A549 (cell line): ENCODE measurements around the gene C6orf132. TPM values are rescaled to one million over a fixed set of nuclear protein-coding genes. Genes with fewer than 3 reads are reported as not detected.
A peak's percentile ranks its signal among the peaks of the same experiment; 100 is the strongest.

ENCODE experiments used
- ATAC-seq, 2 experiments: fragments of 200-7000 bp in 1 of 2; fragments of >200 bp in 1 of 2; cut with Nextera tagmentation in 1 of 2; cut with Tn5 transposase in 1 of 2; 3 replicates each; pipeline versions ENCODE4 v1.8.0 to v1.9.1; 2018 to 2020; ENCODE audit warnings: mild to moderate bottlenecking in 1 of 2, moderate library complexity in 1 of 2
- CTCF ChIA-PET: fragments of 300-600 bp; sonication (Branson Sonifier 250); formaldehyde crosslinking; extraction: SDS; loops from one replicate; lab custom pipeline; 2021; ENCODE audit warnings: antibody characterized with exemption, inconsistent platforms; lab: Yijun Ruan, JAX
- POLR2A ChIA-PET: fragments of 350-600 bp; formaldehyde crosslinking; extraction: SDS; loops from one replicate; lab custom pipeline; 2021; ENCODE audit warnings: antibody characterized with exemption, inconsistent platforms; lab: Yijun Ruan, JAX
- DNase-seq, 2 experiments: peaks; one replicate each; pipeline versions ENCODE4 v3.0.0 to v3.0.0-alpha.2; 2011 to 2016; ENCODE audit warnings: low read depth in 1 of 2, low spot score in 1 of 2
- FAIRE-seq: peaks from 2 replicates; lab custom pipeline; 2011; peaks lifted over from hg19 to GRCh38; lab: Jason Lieb, UNC
- H3K27ac ChIP-seq, 2 experiments: fragments of >200 bp; sonication (Bioruptor Twin); formaldehyde crosslinking; 3 replicates each; pipeline ENCODE4 v1.5.1; 2016 to 2017
- H3K4me1 ChIP-seq: fragments of >200 bp; sonication (Bioruptor Twin); formaldehyde crosslinking; 3 replicates; pipeline ENCODE4 v1.6.1; 2016
- H3K4me2 ChIP-seq: fragments of >200 bp; sonication (Bioruptor Twin); formaldehyde crosslinking; 3 replicates; pipeline ENCODE4 v1.6.1; 2016
- H3K4me3 ChIP-seq: fragments of >200 bp; sonication (Bioruptor Twin); formaldehyde crosslinking; 3 replicates; pipeline ENCODE4 v1.5.1; 2016
- H3K9me3 ChIP-seq: fragments of >200 bp; sonication (Bioruptor Twin); formaldehyde crosslinking; 3 replicates; pipeline ENCODE4 v1.6.1; 2016
- CBX8 ChIP-seq: fragments of 200-600 bp; sonication (generic); IDR thresholded peaks from 2 replicates; pipeline ENCODE4 v1.6.1; 2016
- CHD2 ChIP-seq: fragments of 150-350 bp; IDR thresholded peaks from 2 replicates; pipeline ENCODE4 v1.6.1; 2014; ENCODE audit warnings: low read length; ENCODE audit not compliant: partially characterized antibody
- CHD4 ChIP-seq: fragments of 200-600 bp; sonication (generic); IDR thresholded peaks from 2 replicates; pipeline ENCODE4 v1.6.1; 2016; ENCODE audit warnings: antibody characterized with exemption, mild to moderate bottlenecking, borderline replicate concordance
- ESRRA ChIP-seq: fragments of 150-350 bp; IDR thresholded peaks from 2 replicates; pipeline ENCODE4 v1.6.1; 2014; ENCODE audit warnings: mild to moderate bottlenecking, low read length, borderline replicate concordance
- FOSB ChIP-seq: fragments of 250-450 bp; sonication (Bioruptor Pico); IDR thresholded peaks from 2 replicates; pipeline ENCODE4 v1.5.0; 2020; ENCODE audit warnings: mild to moderate bottlenecking, moderate library complexity
- FOSL2 ChIP-seq, 2 experiments: fragments of 450-650 bp in 1 of 2; fragments of >200 bp in 1 of 2; sonication (Bioruptor Twin) in 1 of 2; formaldehyde crosslinking; IDR thresholded peaks; 2 replicates each; pipeline versions ENCODE4 v1.5.0 to v1.6.1; 2016 to 2020; ENCODE audit warnings: mild to moderate bottlenecking in 1 of 2, moderate library complexity in 1 of 2
- FOXS1 ChIP-seq: fragments of 250-450 bp; sonication (Bioruptor Pico); IDR thresholded peaks from 2 replicates; pipeline ENCODE4 v1.5.0; 2020; ENCODE audit warnings: mild to moderate bottlenecking, moderate library complexity
- HEYL ChIP-seq: fragments of 250-450 bp; sonication (Bioruptor Pico); IDR thresholded peaks from 2 replicates; pipeline ENCODE4 v1.8.0; 2021; ENCODE audit warnings: mild to moderate bottlenecking, moderate library complexity
- HOXA7 ChIP-seq: fragments of 250-450 bp; sonication (Bioruptor Pico); IDR thresholded peaks from 2 replicates; pipeline ENCODE4 v1.5.0; 2020; ENCODE audit warnings: mild to moderate bottlenecking, moderate library complexity
- HOXB5 ChIP-seq: fragments of 250-450 bp; sonication (Bioruptor Pico); IDR thresholded peaks from 2 replicates; pipeline ENCODE4 v1.5.0; 2020; ENCODE audit warnings: mild to moderate bottlenecking, moderate library complexity
- JUN ChIP-seq, 2 experiments: fragments of >200 bp; sonication (Bioruptor Twin); formaldehyde crosslinking; IDR thresholded peaks; 2 replicates in 1 of 2; 3 replicates in 1 of 2; pipeline ENCODE4 v1.6.1; 2016 to 2017
- JUNB ChIP-seq: fragments of >200 bp; sonication (Bioruptor Twin); formaldehyde crosslinking; IDR thresholded peaks from 2 replicates; pipeline ENCODE4 v1.6.1; 2016
- KDM5A ChIP-seq: fragments of 200-600 bp; sonication (generic); IDR thresholded peaks from 2 replicates; pipeline ENCODE4 v1.6.1; 2016; ENCODE audit warnings: antibody characterized with exemption, mild to moderate bottlenecking
- MAZ ChIP-seq: fragments of 150-350 bp; IDR thresholded peaks from 2 replicates; pipeline ENCODE4 v1.6.1; 2014; ENCODE audit warnings: antibody characterized with exemption, low read depth, low read length, borderline replicate concordance
- NFE2L2 ChIP-seq: fragments of 150-350 bp; conservative IDR thresholded peaks from 2 replicates; pipeline ENCODE4 v1.6.1; 2014; ENCODE audit warnings: low read length
- NPAS2 ChIP-seq: fragments of 250-450 bp; sonication (Bioruptor Pico); IDR thresholded peaks from 2 replicates; pipeline ENCODE4 v1.8.0; 2022; ENCODE audit warnings: mild to moderate bottlenecking, moderate library complexity, borderline replicate concordance
- PHF8 ChIP-seq: fragments of 200-600 bp; sonication (generic); IDR thresholded peaks from 2 replicates; pipeline ENCODE4 v1.6.1; 2016; ENCODE audit warnings: low read depth, mild to moderate bottlenecking, antibody characterized with exemption, moderate library complexity, borderline replicate concordance
- POLR2A ChIP-seq: IDR thresholded peaks from 2 replicates; pipeline ENCODE4 v1.6.1; 2012; ENCODE audit warnings: mild to moderate bottlenecking, low read length
- RAD21 ChIP-seq, 2 experiments: fragments of >200 bp in 1 of 2; sonication (Bioruptor Twin) in 1 of 2; formaldehyde crosslinking in 1 of 2; IDR thresholded peaks in 1 of 2; conservative IDR thresholded peaks in 1 of 2; 2 replicates in 1 of 2; 3 replicates in 1 of 2; pipeline ENCODE4 v1.6.1; 2012 to 2018; ENCODE audit warnings: inconsistent platforms in 1 of 2
- RNF2 ChIP-seq: fragments of 200-600 bp; sonication (generic); IDR thresholded peaks from 2 replicates; pipeline ENCODE4 v1.6.1; 2016; ENCODE audit warnings: low read depth, mild to moderate bottlenecking, antibody characterized with exemption, moderate library complexity, borderline replicate concordance
- SMC3 ChIP-seq: fragments of >200 bp; sonication (Bioruptor Twin); formaldehyde crosslinking; IDR thresholded peaks from 3 replicates; pipeline ENCODE4 v1.6.1; 2018; ENCODE audit warnings: inconsistent platforms
- TFCP2L1 ChIP-seq: fragments of 250-450 bp; sonication (Bioruptor Pico); IDR thresholded peaks from 2 replicates; pipeline ENCODE4 v1.5.0; 2021; ENCODE audit warnings: mild to moderate bottlenecking
- TP53 ChIP-seq: fragments of 250-450 bp; sonication (Bioruptor Pico); IDR thresholded peaks from 2 replicates; pipeline ENCODE4 v1.5.0; 2021; ENCODE audit warnings: mild to moderate bottlenecking, moderate library complexity
- ZSCAN20 ChIP-seq: fragments of 250-450 bp; sonication (Bioruptor Pico); IDR thresholded peaks from 2 replicates; pipeline ENCODE4 v1.8.0; 2022; ENCODE audit warnings: mild to moderate bottlenecking, moderate library complexity
- WGBS: methylation state at CpG from one replicate; pipeline ENCODE4 v1.1.6; 2017; ENCODE audit errors: missing lambda C conversion rate; 5-methylcytosine and 5-hydroxymethylcytosine counted together
- polyA plus RNA-seq, 4 experiments: library from polyadenylated mRNA; depleted of rRNA in 3 of 4; stranded (reverse); fragments of >200 nt; fragmentation: RNase III in 1 of 4; extraction: RNeasy Plus Mini Kit Qiagen cat#74134 plus additional on column Dnase treatment in 1 of 4; gene quantifications; 2 replicates in 3 of 4; 3 replicates in 1 of 4; pipeline ENCODE4 v1.2.3, GENCODE V29; 2011 to 2017
- TF ChIP-seq, protein P1 (sequence below): IDR thresholded peaks from 2 replicates; pipeline ENCODE4 v1.6.1; 2012
- TF ChIP-seq, protein P2 (sequence below): fragments of 450-650 bp; IDR thresholded peaks from 2 replicates; pipeline ENCODE4 v1.6.1; 2014; ENCODE audit warnings: antibody characterized with exemption
- TF ChIP-seq, protein P3 (sequence below): IDR thresholded peaks from 2 replicates; pipeline ENCODE4 v1.6.1; 2012
- TF ChIP-seq, protein P4 (sequence below): fragments of 200-600 bp; sonication (generic); IDR thresholded peaks from 2 replicates; pipeline ENCODE4 v1.6.1; 2016; ENCODE audit warnings: antibody characterized with exemption, mild to moderate bottlenecking, moderate library complexity
- TF ChIP-seq, protein P5 (sequence below): fragments of 250-450 bp; sonication (Bioruptor Pico); IDR thresholded peaks from 2 replicates; pipeline ENCODE4 v1.5.0; 2020; ENCODE audit warnings: low read depth, mild to moderate bottlenecking, moderate library complexity

The C6orf132 gene
- polyA plus RNA-seq, 2 of the 4 experiments (the other 2 are of a cell fraction), result 0.44 to 1.1 TPM

DNA sequence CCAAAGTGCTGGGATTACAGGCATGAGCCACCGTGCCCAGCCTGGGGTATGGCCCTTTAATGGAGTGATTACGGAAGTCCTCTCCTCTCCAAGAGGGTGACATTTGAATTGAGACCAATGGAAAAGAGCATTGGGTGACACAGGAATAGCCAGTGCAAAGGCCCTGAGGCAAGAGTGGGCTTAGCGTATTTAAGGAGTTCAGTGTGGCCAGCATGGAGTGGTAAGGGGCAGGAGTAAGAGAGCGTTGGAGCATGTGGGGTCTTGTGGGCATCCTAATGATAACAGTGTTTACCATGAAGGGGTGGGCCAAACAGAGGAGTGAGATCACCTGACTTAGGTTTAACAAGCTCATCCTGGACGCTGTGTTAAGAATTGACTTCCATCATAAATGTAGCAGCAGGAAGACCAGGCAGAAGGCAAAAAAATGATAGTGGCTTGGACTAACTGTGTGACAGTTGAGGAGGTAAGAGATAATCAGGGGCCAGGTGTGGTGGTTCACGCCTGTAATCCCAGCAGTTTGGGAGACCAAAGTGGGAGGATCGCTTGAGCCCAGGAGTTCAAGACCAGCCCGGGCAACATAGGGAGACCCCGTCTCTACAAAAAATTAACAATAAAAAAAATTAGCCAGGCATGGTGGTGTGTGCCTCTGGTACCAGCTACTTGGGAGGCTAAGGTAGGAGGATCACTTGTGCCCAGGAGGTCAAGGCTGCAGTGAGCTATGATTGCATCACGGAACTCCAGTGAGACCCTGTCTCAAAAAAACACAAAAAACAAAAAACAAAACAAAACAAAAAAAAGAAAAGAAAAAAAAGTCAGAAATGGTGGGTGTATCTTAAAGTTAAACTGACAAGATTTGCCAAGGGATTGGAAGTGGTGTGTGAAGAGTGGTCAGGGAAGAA is 51.4 kb downstream of the C6orf132 start:
- Histone ChIP-seq H3K27ac (no peak overlapping the region), H3K4me3 (no peak overlapping the region), H3K9me3 (no peaks in the 10 kb centered on the region), H3K4me1 (peaks cover 33% of the 10 kb centered on the region), H3K4me2 (no peak overlapping the region)
- ChIA-PET POLR2A (no interaction called here), CTCF (interaction anchor here (1.0 to 3.2 kb wide), 4 partner anchors 8 to 123 kb away, joined by 3 to 14 read pairs (median 4); no protein-coding TSS in a partner anchor)
- FAIRE-seq, result no peak
- no peak for ATAC-seq
- WGBS, result 85% methylated on average over 10 of the region's 10 CpGs
- no peak for DNase-seq
- TF ChIP-seq TP53 (CRISPR knock-in tag) (no peak), CHD4 (no peak), KDM5A (no peak), RNF2 (no peak), FOSB (no peak), NPAS2 (CRISPR knock-in tag) (no peak), MAZ (no peak), SMC3 (no peak), ZSCAN20 (no peak), FOSL2 (IDR thresholded peaks at IDR 0.05) (no peak), FOSL2 (CRISPR knock-in tag; IDR thresholded peaks at IDR 0.05) (no peak), CHD2 (no peak), CBX8 (no peak), HEYL (CRISPR knock-in tag) (no peak), FOXS1 (CRISPR knock-in tag) (no peak), POLR2A (no peak), JUNB (no peak), NFE2L2 (no peak)
- TF ChIP-seq, protein P1, sequence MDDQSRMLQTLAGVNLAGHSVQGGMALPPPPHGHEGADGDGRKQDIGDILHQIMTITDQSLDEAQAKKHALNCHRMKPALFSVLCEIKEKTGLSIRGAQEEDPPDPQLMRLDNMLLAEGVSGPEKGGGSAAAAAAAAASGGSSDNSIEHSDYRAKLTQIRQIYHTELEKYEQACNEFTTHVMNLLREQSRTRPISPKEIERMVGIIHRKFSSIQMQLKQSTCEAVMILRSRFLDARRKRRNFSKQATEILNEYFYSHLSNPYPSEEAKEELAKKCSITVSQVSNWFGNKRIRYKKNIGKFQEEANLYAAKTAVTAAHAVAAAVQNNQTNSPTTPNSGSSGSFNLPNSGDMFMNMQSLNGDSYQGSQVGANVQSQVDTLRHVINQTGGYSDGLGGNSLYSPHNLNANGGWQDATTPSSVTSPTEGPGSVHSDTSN, result no peak
- TF ChIP-seq, protein P2, sequence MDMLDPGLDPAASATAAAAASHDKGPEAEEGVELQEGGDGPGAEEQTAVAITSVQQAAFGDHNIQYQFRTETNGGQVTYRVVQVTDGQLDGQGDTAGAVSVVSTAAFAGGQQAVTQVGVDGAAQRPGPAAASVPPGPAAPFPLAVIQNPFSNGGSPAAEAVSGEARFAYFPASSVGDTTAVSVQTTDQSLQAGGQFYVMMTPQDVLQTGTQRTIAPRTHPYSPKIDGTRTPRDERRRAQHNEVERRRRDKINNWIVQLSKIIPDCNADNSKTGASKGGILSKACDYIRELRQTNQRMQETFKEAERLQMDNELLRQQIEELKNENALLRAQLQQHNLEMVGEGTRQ, result no peak
- TF ChIP-seq, protein P3, sequence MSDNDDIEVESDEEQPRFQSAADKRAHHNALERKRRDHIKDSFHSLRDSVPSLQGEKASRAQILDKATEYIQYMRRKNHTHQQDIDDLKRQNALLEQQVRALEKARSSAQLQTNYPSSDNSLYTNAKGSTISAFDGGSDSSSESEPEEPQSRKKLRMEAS, result no peak

DNA sequence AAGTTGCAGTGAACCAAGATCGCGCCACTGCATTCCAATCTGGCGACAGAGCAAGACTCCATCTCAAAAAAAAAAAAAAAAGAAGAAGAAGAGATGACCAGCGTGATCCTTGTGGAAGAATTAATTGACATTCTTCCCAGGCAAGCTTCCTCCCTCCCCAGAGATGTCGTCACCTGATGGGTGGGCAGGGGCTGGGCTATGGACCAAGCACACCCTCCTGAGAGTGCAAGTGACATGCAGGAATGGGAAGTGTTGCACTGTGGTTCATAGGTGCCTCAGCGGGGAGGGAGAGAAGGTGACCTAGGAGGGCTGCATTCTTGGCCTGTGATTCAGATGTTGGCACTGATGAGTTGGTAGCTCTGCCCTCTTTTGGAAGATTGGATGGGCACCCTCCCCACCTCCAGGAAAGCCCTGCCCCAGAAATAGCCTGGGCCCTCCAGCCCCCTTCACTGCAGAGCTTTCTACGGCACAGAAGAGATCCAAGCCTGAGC is 54.3 kb downstream of the C6orf132 start:
- peak; percentile 73 to 74 for ATAC-seq
- TF ChIP-seq HOXB5 (CRISPR knock-in tag) (no peak), JUNB (no peak), PHF8 (no peak), HOXA7 (CRISPR knock-in tag) (no peak), JUN (IDR thresholded peaks at IDR 0.05) (no peak), FOSB (no peak), SMC3 (no peak), KDM5A (no peak), CBX8 (no peak), ESRRA (no peak), RAD21 (conservative IDR thresholded peaks at IDR 0.05 in 1 of 2, IDR thresholded peaks at IDR 0.05 in 1 of 2) (no peak), HEYL (CRISPR knock-in tag) (no peak), CHD4 (no peak), TFCP2L1 (CRISPR knock-in tag) (no peak)
- TF ChIP-seq, protein P3, result no peak
- TF ChIP-seq, protein P4, sequence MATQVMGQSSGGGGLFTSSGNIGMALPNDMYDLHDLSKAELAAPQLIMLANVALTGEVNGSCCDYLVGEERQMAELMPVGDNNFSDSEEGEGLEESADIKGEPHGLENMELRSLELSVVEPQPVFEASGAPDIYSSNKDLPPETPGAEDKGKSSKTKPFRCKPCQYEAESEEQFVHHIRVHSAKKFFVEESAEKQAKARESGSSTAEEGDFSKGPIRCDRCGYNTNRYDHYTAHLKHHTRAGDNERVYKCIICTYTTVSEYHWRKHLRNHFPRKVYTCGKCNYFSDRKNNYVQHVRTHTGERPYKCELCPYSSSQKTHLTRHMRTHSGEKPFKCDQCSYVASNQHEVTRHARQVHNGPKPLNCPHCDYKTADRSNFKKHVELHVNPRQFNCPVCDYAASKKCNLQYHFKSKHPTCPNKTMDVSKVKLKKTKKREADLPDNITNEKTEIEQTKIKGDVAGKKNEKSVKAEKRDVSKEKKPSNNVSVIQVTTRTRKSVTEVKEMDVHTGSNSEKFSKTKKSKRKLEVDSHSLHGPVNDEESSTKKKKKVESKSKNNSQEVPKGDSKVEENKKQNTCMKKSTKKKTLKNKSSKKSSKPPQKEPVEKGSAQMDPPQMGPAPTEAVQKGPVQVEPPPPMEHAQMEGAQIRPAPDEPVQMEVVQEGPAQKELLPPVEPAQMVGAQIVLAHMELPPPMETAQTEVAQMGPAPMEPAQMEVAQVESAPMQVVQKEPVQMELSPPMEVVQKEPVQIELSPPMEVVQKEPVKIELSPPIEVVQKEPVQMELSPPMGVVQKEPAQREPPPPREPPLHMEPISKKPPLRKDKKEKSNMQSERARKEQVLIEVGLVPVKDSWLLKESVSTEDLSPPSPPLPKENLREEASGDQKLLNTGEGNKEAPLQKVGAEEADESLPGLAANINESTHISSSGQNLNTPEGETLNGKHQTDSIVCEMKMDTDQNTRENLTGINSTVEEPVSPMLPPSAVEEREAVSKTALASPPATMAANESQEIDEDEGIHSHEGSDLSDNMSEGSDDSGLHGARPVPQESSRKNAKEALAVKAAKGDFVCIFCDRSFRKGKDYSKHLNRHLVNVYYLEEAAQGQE, result no peak
- TF ChIP-seq, protein P5, sequence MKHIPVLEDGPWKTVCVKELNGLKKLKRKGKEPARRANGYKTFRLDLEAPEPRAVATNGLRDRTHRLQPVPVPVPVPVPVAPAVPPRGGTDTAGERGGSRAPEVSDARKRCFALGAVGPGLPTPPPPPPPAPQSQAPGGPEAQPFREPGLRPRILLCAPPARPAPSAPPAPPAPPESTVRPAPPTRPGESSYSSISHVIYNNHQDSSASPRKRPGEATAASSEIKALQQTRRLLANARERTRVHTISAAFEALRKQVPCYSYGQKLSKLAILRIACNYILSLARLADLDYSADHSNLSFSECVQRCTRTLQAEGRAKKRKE (CRISPR knock-in tag), result no peak
- no peak for FAIRE-seq

More for the DNA sequence above, 54.3 kb downstream of the C6orf132 start:
- H3K4me1 ChIP-seq, result peaks cover 16% of the 10 kb centered on the region
- ChIA-PET POLR2A (no interaction called here), CTCF (interaction anchor here (1.1 to 18.0 kb wide), 6 partner anchors 10 to 126 kb away, joined by 4 to 172 read pairs (median 8); partner anchors contain the start of gene GUCA1A)
- H3K4me3 ChIP-seq, result no peak overlapping the region
- 34% methylated on average over 4 of the region's 7 CpGs for WGBS
- no peaks in the 10 kb centered on the region for H3K9me3 ChIP-seq
- peak; percentile 18 to 66 for DNase-seq
- peak overlapping the region; percentile 23; the same call in 2 of the 3 replicates for H3K4me2 ChIP-seq
- peak overlapping the region; percentile 52 to 81 for H3K27ac ChIP-seq
